Type B pancreatic cell (in vitro differentiated cells): ENCODE measurements around the gene PTP4A2. TPM values are rescaled to one million over a fixed set of nuclear protein-coding genes. Genes with fewer than 3 reads are reported as not detected.

Experiments used
- DNase-seq: peaks from one replicate; pipeline ENCODE4 v3.0.0; 2021; ENCODE audit warnings: mixed read lengths; ENCODE audit not compliant: unreplicated experiment; ENCODE audit errors: extremely low spot score
- H3K27ac Mint-ChIP-seq: 2 replicates; pipeline ENCODE4 v1.8.0; 2021; ENCODE audit warnings: mild to moderate bottlenecking, mixed read lengths
- H3K27me3 Mint-ChIP-seq: 2 replicates; pipeline ENCODE4 v1.8.0; 2021; ENCODE audit warnings: mixed read lengths
- H3K36me3 Mint-ChIP-seq: 2 replicates; pipeline ENCODE4 v1.8.0; 2021; ENCODE audit warnings: mixed read lengths
- H3K4me1 Mint-ChIP-seq: one replicate; pipeline ENCODE4 v1.8.0; 2021; ENCODE audit warnings: mixed read lengths; ENCODE audit not compliant: unreplicated experiment
- H3K4me3 Mint-ChIP-seq: 2 replicates; pipeline ENCODE4 v1.8.0; 2021; ENCODE audit warnings: mild to moderate bottlenecking, mixed read lengths
- H3K9me3 Mint-ChIP-seq: 2 replicates; pipeline ENCODE4 v1.8.0; 2021; ENCODE audit warnings: mixed read lengths
- total RNA-seq: library from RNA; stranded (reverse); gene quantifications from 2 replicates; pipeline ENCODE4 v1.2.1, GENCODE V29; 2021; ENCODE audit warnings: low replicate concordance
- TF ChIP-seq, protein P1 (sequence below): fragments of 200-600 bp; sonication (generic); conservative IDR thresholded peaks from 2 replicates; pipeline ENCODE4 v1.5.0; 2021; ENCODE audit warnings: antibody characterized with exemption, mild to moderate bottlenecking

PTP4A2 gene
- total RNA-seq, 1 donor from 2014 or later: 150 TPM

DNA sequence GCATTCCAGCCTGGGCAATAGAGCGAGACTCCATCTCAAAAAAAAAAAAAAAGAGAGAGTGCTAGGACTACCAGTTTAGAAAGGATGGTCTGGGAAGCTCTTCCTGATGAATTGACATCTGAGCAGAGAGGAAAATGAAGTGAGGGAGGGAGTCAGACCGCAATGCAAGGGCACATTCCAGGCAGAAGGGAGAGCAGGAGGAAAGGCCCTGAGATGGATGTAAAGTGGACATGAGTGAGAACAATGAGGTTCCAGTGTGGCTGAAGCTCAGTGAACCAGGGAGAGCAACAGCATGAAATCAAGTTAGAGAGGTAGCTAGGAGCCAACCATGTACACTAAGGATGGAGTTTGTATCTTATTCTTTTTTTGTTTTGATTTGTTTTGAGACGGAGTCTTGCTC is 66.5 kb downstream of the PTP4A2 start:
- TF ChIP-seq, protein P1, sequence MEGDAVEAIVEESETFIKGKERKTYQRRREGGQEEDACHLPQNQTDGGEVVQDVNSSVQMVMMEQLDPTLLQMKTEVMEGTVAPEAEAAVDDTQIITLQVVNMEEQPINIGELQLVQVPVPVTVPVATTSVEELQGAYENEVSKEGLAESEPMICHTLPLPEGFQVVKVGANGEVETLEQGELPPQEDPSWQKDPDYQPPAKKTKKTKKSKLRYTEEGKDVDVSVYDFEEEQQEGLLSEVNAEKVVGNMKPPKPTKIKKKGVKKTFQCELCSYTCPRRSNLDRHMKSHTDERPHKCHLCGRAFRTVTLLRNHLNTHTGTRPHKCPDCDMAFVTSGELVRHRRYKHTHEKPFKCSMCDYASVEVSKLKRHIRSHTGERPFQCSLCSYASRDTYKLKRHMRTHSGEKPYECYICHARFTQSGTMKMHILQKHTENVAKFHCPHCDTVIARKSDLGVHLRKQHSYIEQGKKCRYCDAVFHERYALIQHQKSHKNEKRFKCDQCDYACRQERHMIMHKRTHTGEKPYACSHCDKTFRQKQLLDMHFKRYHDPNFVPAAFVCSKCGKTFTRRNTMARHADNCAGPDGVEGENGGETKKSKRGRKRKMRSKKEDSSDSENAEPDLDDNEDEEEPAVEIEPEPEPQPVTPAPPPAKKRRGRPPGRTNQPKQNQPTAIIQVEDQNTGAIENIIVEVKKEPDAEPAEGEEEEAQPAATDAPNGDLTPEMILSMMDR: no peak
- Mint-ChIP-seq H3K4me1 (peaks cover 9% of the 10 kb centered on the region), H3K4me3 (no peak overlapping the region), H3K27me3 (no peaks in the 10 kb centered on the region), H3K9me3 (peaks cover 6% of the 10 kb centered on the region), H3K27ac (no peak overlapping the region), H3K36me3 (no peaks in the 10 kb centered on the region)
- no peak for DNase-seq

DNA sequence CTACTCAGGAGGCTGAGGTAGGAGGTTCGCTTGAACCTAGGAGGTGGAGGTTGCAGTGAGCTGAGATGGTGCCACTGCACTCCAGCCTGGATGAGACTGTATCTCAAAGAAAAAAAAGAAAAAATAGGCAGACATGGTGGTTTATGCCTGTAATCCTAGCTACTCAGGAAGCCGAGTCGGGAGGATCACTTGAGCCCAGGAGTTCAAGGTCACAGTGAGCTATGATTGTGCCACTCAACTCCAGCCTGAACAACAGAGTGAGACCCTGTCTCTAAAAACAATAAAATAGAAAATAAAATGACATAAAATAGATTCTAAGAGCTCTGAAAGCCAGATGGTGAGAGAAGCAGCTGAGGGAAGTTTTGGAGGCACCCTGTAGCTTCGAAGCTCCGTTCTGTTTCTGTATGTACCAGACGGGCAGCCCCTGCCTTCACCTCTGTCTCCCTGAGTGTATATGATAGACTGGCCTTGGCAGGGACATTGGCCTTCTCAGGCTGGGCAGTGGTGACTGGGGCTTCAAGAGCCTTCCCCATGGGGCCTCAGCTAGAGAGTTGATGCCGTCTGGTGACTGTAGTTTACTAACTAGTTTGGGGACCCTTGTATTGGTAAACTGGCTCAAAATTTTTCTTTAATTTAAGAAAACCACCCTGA is 68.0 kb downstream of the PTP4A2 start:
- H3K9me3 Mint-ChIP-seq: peaks cover 6% of the 10 kb centered on the region

DNA sequence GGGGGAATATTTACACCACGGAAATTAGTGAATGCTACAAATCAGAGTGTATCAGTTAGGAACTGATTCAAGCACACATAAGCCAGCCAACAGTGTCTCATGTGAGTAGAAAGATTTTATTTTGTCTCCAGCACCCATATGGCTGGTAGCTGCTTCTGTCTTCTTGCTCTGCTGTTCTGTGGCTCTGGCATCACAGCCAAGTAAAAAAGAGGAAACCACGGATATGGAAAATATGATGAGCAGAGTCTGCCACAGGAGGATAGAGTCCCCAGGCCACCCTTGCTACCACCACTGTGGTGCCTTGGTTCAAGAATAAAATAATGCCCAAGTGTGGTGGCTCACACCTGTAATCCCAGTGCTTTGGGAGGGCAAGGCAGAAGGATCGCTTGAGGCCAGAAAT is 68.7 kb downstream of the PTP4A2 start:
- TF ChIP-seq, protein P1: no peak
- DNase-seq: no peak
- Mint-ChIP-seq H3K9me3 (peaks cover 6% of the 10 kb centered on the region), H3K27me3 (no peaks in the 10 kb centered on the region), H3K4me1 (peaks cover 8% of the 10 kb centered on the region), H3K4me3 (no peak overlapping the region), H3K27ac (no peak overlapping the region), H3K36me3 (no peaks in the 10 kb centered on the region)

More for the DNA sequence above, 68.0 kb downstream of the PTP4A2 start:
- H3K27ac Mint-ChIP-seq: no peak overlapping the region
- H3K4me1 Mint-ChIP-seq: peaks cover 8% of the 10 kb centered on the region
- no peaks in the 10 kb centered on the region for H3K27me3 Mint-ChIP-seq
- H3K36me3 Mint-ChIP-seq: no peaks in the 10 kb centered on the region
- H3K4me3 Mint-ChIP-seq: no peak overlapping the region
- no peak for DNase-seq
- TF ChIP-seq, protein P1: no peak

DNA sequence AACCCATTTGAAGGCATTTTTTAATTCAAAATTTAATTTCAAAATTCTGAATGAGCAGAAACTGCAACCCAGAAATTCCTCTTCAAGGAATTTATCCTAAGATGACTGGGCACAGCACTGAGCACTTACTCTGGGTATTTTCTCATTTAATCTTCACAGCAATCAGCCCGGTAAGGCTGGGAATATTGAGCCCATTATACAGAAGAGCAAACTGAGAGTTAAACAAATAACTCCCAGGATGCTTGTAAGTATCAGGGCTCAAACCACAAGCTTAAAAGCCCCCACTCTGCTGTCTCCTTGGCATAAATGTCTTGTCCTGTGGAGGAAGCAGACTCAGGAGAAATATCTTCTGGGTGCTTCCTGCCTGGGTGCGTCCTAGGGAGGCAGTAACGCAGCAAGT is 69.3 kb downstream of the PTP4A2 start:
- Mint-ChIP-seq H3K9me3 (peaks cover 6% of the 10 kb centered on the region), H3K4me3 (no peak overlapping the region), H3K27ac (no peak overlapping the region), H3K27me3 (no peaks in the 10 kb centered on the region), H3K4me1 (peaks cover 8% of the 10 kb centered on the region), H3K36me3 (no peaks in the 10 kb centered on the region)
- no peak for DNase-seq
- TF ChIP-seq, protein P1: no peak

DNA sequence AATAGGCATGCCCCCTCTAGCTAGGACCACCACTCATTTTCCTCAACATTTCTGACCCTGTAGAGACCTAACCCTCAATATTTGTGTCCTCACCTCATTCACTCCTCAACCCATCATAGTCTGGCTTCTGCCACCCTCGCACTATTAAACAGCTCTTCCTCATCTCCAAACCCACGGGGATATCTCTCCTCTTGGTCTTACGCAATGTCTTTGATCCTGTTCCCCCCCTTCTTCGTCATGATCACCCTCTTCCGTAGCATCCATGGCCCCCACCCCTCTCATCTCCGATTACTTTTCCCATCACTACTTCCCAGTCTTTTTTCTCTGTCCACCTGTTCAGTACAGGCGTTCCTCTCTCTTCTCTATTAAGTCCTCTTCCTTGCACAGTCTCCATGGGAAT is 70.6 kb downstream of the PTP4A2 start:
- no peak for DNase-seq
- Mint-ChIP-seq H3K27me3 (no peaks in the 10 kb centered on the region), H3K4me3 (no peak overlapping the region), H3K9me3 (no peaks in the 10 kb centered on the region), H3K27ac (no peak overlapping the region), H3K4me1 (peaks cover 8% of the 10 kb centered on the region), H3K36me3 (no peaks in the 10 kb centered on the region)
- TF ChIP-seq, protein P1: no peak
